ENCODE results near the gene TMEM141. TPM values are rescaled to one million over a fixed set of nuclear protein-coding genes. Genes with fewer than 3 reads are reported as not detected.

TMEM141 gene
- total RNA-seq, 4 donors from 2014 or later: 179 to 392 (median 224) TPM

GRCh38 chr9:136838314-136839228, 47.4 kb downstream of the TMEM141 start:
- H3K4me1 ChIP-seq: peaks cover 22 to 43% (median 41%) of the 10 kb centered on the region in 4 donors
- intact Hi-C loops (cut with DNase I; ENCODE audit: low total_unique reads): no loop called here
- in situ Hi-C loops (cut with MboI; ENCODE audit: low pct_ligation_motif_present in 1 of 4, low pct_unique_long_range_greater_than_20kb in 1 of 4, low sequenced_read_pairs in 3 of 4): no loop called here
- H3K4me3 ChIP-seq: no peak overlapping the region
- peaks cover 6% of the 10 kb centered on the region for H3K27me3 ChIP-seq
- TF ChIP-seq EP300 (IDR thresholded peaks at IDR 0.05; ENCODE audit: low read depth): no peak
- TF ChIP-seq POLR2AphosphoS5 (IDR thresholded peaks at IDR 0.05): no peak
- TF ChIP-seq POLR2A (IDR thresholded peaks at IDR 0.05): no peak
- no peak for TF ChIP-seq CTCF (IDR thresholded peaks at IDR 0.05)
- H3K27ac ChIP-seq: no peak overlapping the region
- no peaks in the 10 kb centered on the region for H3K9me3 ChIP-seq
- DNase-seq: no peak
- H3K36me3 ChIP-seq: peaks cover 0 to 5% (median 0%) of the 10 kb centered on the region in 4 donors
- 84% methylated on average over 29 of the region's 29 CpGs; no CpG with 5 or more reads in 1 of the 2 donors for WGBS, 2 donors (ENCODE audit: low coverage in 1 of 2)

DNA sequence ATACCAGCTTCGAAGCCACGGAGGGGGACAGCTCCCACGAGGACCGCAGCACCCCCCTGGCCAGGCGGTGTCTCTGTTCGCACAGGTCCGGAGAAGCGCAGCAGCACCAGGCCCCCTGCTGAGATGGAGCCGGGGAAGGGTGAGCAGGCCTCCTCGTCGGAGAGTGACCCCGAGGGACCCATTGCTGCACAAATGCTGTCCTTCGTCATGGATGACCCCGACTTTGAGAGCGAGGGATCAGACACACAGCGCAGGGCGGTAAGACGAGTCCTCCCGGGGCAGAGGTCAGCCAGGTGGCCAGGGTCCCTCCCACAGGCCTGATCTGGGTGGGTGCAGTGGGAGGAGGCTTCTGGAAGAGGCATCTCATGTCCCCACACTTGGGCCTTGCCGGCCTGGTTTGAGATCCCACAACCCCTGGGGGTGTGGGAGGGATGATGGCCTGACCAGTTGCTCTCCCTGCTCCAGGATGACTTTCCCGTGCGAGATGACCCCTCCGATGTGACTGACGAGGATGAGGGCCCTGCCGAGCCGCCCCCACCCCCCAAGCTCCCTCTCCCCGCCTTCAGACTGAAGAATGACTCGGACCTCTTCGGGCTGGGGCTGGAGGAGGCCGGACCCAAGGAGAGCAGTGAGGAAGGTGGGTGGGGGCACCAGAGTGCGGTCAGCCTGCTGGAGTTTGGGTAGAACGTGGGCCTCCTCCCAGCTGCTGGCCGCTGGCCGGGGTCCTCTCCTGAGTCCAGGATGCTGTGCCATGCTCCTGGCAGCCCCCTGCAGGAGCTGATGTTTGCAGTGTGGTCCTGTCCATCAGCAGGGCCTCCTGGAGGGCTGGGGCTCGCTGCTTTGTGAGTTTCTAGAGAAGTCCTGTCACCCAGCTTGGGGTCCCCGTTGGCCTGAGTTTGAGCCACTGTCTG, 48.3 kb downstream of the TMEM141 start:
- Histone ChIP-seq H3K4me3 (no peak overlapping the region), H3K27ac (peak overlapping the region in 3 of 4 donors; percentile 71 to 89 (median 80)), H3K9me3 (no peaks in the 10 kb centered on the region), H3K27me3 (peaks cover 15% of the 10 kb centered on the region), H3K4me1 (peaks cover 29 to 51% (median 49%) of the 10 kb centered on the region in 4 donors), H3K36me3 (peaks cover 0 to 5% (median 0%) of the 10 kb centered on the region in 4 donors)
- no peak for DNase-seq
- TF ChIP-seq EP300 (IDR thresholded peaks at IDR 0.05; ENCODE audit: low read depth): no peak
- TF ChIP-seq POLR2A (IDR thresholded peaks at IDR 0.05): no peak
- TF ChIP-seq CTCF (IDR thresholded peaks at IDR 0.05): no peak
- no peak for TF ChIP-seq POLR2AphosphoS5 (IDR thresholded peaks at IDR 0.05)
- in situ Hi-C loops (cut with MboI; ENCODE audit: low pct_ligation_motif_present in 1 of 4, low pct_unique_long_range_greater_than_20kb in 1 of 4, low sequenced_read_pairs in 3 of 4): no loop called here
- WGBS, 2 donors (ENCODE audit: low coverage in 1 of 2): 86% methylated on average over 30 of the region's 36 CpGs; no CpG with 5 or more reads in 1 of the 2 donors
- intact Hi-C loops (cut with DNase I; ENCODE audit: low total_unique reads): no loop called here

DNA sequence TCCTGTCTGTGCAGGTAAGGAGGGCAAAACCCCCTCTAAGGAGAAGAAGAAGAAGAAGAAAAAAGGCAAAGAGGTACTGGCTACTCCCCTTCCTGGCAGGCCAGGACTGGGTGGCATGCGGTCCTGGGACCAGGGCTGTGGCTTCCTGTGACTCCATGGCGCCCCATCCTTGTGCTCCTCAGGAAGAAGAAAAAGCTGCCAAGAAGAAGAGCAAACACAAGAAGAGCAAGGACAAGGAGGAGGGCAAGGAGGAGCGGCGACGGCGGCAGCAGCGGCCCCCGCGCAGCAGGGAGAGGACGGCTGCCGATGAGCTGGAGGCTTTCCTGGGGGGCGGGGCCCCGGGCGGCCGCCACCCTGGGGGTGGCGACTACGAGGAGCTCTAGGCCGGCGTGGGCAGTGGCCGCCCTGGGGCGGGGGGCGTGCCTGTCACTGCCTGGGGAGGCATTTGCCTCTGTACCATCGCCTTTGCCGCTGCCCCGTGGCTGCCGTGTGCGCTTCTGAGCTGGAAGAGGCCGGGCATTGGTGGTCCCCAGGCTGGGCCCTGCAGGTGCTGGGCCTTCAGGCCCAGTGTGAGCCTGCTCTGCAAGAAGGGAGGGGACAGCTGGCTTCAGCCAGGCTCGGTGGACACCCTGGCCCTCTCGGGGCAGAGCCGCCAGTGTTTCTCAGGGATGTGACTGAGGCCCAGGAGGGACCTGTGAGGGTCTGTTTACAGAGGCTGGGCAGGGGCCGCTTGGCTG, 49.2 kb downstream of the TMEM141 start:
- Histone ChIP-seq H3K4me1 (peaks cover 29 to 51% (median 50%) of the 10 kb centered on the region in 4 donors), H3K27me3 (peaks cover 20% of the 10 kb centered on the region), H3K9me3 (no peaks in the 10 kb centered on the region), H3K27ac (peak overlapping the region; percentile 71 to 89 (median 79)), H3K36me3 (peaks cover 0 to 5% (median 0%) of the 10 kb centered on the region in 4 donors), H3K4me3 (no peak overlapping the region)
- in situ Hi-C loops (cut with MboI; ENCODE audit: low pct_ligation_motif_present in 1 of 4, low pct_unique_long_range_greater_than_20kb in 1 of 4, low sequenced_read_pairs in 3 of 4): no loop called here
- WGBS, 2 donors (ENCODE audit: low coverage in 1 of 2): 20 to 63% methylated on average over 1 to 25 of the region's 32 CpGs
- DNase-seq: no peak
- TF ChIP-seq CTCF (IDR thresholded peaks at IDR 0.05) (no peak), EP300 (IDR thresholded peaks at IDR 0.05; ENCODE audit: low read depth) (no peak), POLR2A (IDR thresholded peaks at IDR 0.05) (no peak), POLR2AphosphoS5 (IDR thresholded peaks at IDR 0.05) (no peak)
- intact Hi-C loops (cut with DNase I; ENCODE audit: low total_unique reads): no loop called here
